Upper lobe of left lung (tissue), 4 donors: ENCODE measurements around the gene BHMT.

ENCODE experiments used
- CTCF ChIP-seq, 6 experiments: fragments of 450-650 bp in 4 of 6; fragments of 200-600 bp in 2 of 6; sonication (generic) in 2 of 6; IDR thresholded peaks; one replicate each; pipeline ENCODE4 v1.5.1; 2016 to 2019; ENCODE audit warnings: antibody characterized with exemption in 6 of 6
- POLR2A ChIP-seq, 4 donors: fragments of 450-650 bp; IDR thresholded peaks; one replicate each; pipeline ENCODE4 v1.5.1; 2016 to 2017; ENCODE audit warnings: antibody characterized with exemption in 4 of 4, mild to moderate bottlenecking in 2 of 4
- POLR2AphosphoS5 ChIP-seq, 2 donors: sonication (generic); formaldehyde crosslinking; IDR thresholded peaks; one replicate each; pipeline ENCODE4 v1.5.1; 2017; ENCODE audit warnings: antibody characterized with exemption in 2 of 2

- TF ChIP-seq POLR2A (IDR thresholded peaks at IDR 0.05) (no peak), CTCF (IDR thresholded peaks at IDR 0.05) (no peak), POLR2AphosphoS5 (IDR thresholded peaks at IDR 0.05) (no peak)
These were observed 30.8 kb upstream of the BHMT start for GRCh38 chr5:79080804-79081203.
